WTC11 (cell line): ENCODE data around the gene ZC3H13. TPM values are rescaled to one million over a fixed set of nuclear protein-coding genes. Genes with fewer than 3 reads are reported as not detected.

ENCODE experiments used
- ATAC-seq: fragments of 200-7000 bp; cut with Tn5 transposase; 2 replicates; pipeline ENCODE4 v1.10.0; 2021; ENCODE audit warnings: mild to moderate bottlenecking, moderate library complexity
- CTCF ChIA-PET: fragments of 300-600 bp; sonication (Branson Sonifier 250); formaldehyde crosslinking; loops from one replicate; lab custom pipeline; 2021; ENCODE audit warnings: antibody characterized with exemption; lab: Charles Lee
- POLR2A ChIA-PET: fragments of 350-600 bp; sonication (Branson Sonifier 250); formaldehyde crosslinking; loops from one replicate; lab custom pipeline; 2021; ENCODE audit warnings: antibody characterized with exemption; lab: Charles Lee
- DNase-seq: peaks from one replicate; pipeline ENCODE4 v3.0.0; 2021; ENCODE audit warnings: low spot score
- H3K27ac Mint-ChIP-seq: 2 replicates; pipeline ENCODE4 v1.8.0; 2021; ENCODE audit warnings: mixed read lengths
- H3K27me3 Mint-ChIP-seq: 2 replicates; pipeline ENCODE4 v1.8.0; 2021; ENCODE audit warnings: low read depth, mild to moderate bottlenecking, moderate library complexity, mixed read lengths
- H3K36me3 Mint-ChIP-seq: 2 replicates; pipeline ENCODE4 v1.8.0; 2021; ENCODE audit warnings: mixed read lengths
- H3K4me1 Mint-ChIP-seq: 2 replicates; pipeline ENCODE4 v1.8.0; 2022; ENCODE audit warnings: mixed read lengths
- H3K4me3 Mint-ChIP-seq: 2 replicates; pipeline ENCODE4 v1.8.0; 2021; ENCODE audit warnings: mild to moderate bottlenecking, moderate library complexity, mixed read lengths
- H3K9me3 Mint-ChIP-seq: 2 replicates; pipeline ENCODE4 v1.8.0; 2021; ENCODE audit warnings: mixed read lengths
- AR ChIP-seq: fragments of 250-450 bp; sonication (Bioruptor Pico); IDR thresholded peaks from 2 replicates; pipeline ENCODE4 v1.9.0; 2021; ENCODE audit warnings: mild to moderate bottlenecking
- CREB1 ChIP-seq: sonication (generic); formaldehyde crosslinking; IDR thresholded peaks from 2 replicates; pipeline ENCODE4 v1.8.0; 2023; ENCODE audit warnings: mild to moderate bottlenecking, missing genetic modification reagents
- E2F1 ChIP-seq: sonication (generic); formaldehyde crosslinking; IDR thresholded peaks from 2 replicates; pipeline ENCODE4 v1.8.0; 2022; ENCODE audit warnings: mild to moderate bottlenecking, missing genetic modification reagents
- ESRRA ChIP-seq: sonication (generic); formaldehyde crosslinking; IDR thresholded peaks from 2 replicates; pipeline ENCODE4 v1.8.1; 2022; ENCODE audit warnings: mild to moderate bottlenecking, missing genetic modification reagents, borderline replicate concordance
- GABPB1 ChIP-seq: sonication (generic); formaldehyde crosslinking; IDR thresholded peaks from 2 replicates; pipeline ENCODE4 v1.8.1; 2023; ENCODE audit warnings: mild to moderate bottlenecking, missing genetic modification reagents
- GRHL2 ChIP-seq: fragments of 250-450 bp; sonication (Bioruptor Pico); IDR thresholded peaks from 2 replicates; pipeline ENCODE4 v1.8.0; 2022; ENCODE audit warnings: mild to moderate bottlenecking, moderate library complexity; ENCODE audit not compliant: insufficient replicate concordance, severe bottlenecking
- NR3C1 ChIP-seq: sonication (generic); formaldehyde crosslinking; conservative IDR thresholded peaks from 2 replicates; pipeline ENCODE4 v1.8.1; 2023; ENCODE audit warnings: low read depth, mild to moderate bottlenecking, missing genetic modification reagents
- PRDM15 ChIP-seq: sonication (generic); formaldehyde crosslinking; IDR thresholded peaks from 2 replicates; pipeline ENCODE4 v1.8.0; 2022; ENCODE audit warnings: missing genetic modification reagents
- ZNF232 ChIP-seq: sonication (generic); formaldehyde crosslinking; IDR thresholded peaks from 2 replicates; pipeline ENCODE4 v1.8.0; 2022; ENCODE audit warnings: mild to moderate bottlenecking, missing genetic modification reagents
- total RNA-seq: library from RNA; stranded (reverse); gene quantifications from 3 replicates; pipeline ENCODE4 v1.2.3, GENCODE V29; 2021
- TF ChIP-seq, protein P1 (sequence below): sonication (generic); formaldehyde crosslinking; IDR thresholded peaks from 2 replicates; pipeline ENCODE4 v1.8.0; 2022; ENCODE audit warnings: mild to moderate bottlenecking, missing genetic modification reagents
- TF ChIP-seq, protein P2 (sequence below): sonication (generic); formaldehyde crosslinking; IDR thresholded peaks from 2 replicates; pipeline ENCODE4 v1.8.1; 2023; ENCODE audit warnings: mild to moderate bottlenecking, missing genetic modification reagents
- TF ChIP-seq, protein P3 (sequence below): sonication (generic); formaldehyde crosslinking; IDR thresholded peaks from 2 replicates; pipeline ENCODE4 v1.8.1; 2023; ENCODE audit warnings: mild to moderate bottlenecking, moderate library complexity, missing genetic modification reagents
- TF ChIP-seq, protein P4 (sequence below): sonication (generic); formaldehyde crosslinking; IDR thresholded peaks from 2 replicates; pipeline ENCODE4 v1.8.0; 2022; ENCODE audit warnings: mild to moderate bottlenecking, missing genetic modification reagents
- TF ChIP-seq, protein P5 (sequence below): sonication (generic); formaldehyde crosslinking; IDR thresholded peaks from 2 replicates; pipeline ENCODE4 v1.8.1; 2022; ENCODE audit warnings: low read depth, mild to moderate bottlenecking, moderate library complexity, missing genetic modification reagents, borderline replicate concordance

Gene ZC3H13
- total RNA-seq, 1 experiment from 2014 or later = 49.7 TPM

GRCh38 chr13:45943965-45944364 is 108.6 kb downstream of the ZC3H13 start:
- Mint-ChIP-seq H3K27me3 (no peaks in the 10 kb centered on the region), H3K27ac (no peak overlapping the region), H3K9me3 (no peaks in the 10 kb centered on the region), H3K4me1 (no peaks in the 10 kb centered on the region), H3K4me3 (no peak overlapping the region), H3K36me3 (no peaks in the 10 kb centered on the region)
- POLR2A ChIA-PET = interaction anchor here (0.6 kb wide), 1 partner anchor 158 kb away, joined by 3 read pairs; no protein-coding TSS in a partner anchor
- no peak for ATAC-seq
- TF ChIP-seq, protein P1, sequence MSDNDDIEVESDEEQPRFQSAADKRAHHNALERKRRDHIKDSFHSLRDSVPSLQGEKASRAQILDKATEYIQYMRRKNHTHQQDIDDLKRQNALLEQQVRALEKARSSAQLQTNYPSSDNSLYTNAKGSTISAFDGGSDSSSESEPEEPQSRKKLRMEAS (CRISPR knock-in tag) = no peak
- TF ChIP-seq, protein P2, sequence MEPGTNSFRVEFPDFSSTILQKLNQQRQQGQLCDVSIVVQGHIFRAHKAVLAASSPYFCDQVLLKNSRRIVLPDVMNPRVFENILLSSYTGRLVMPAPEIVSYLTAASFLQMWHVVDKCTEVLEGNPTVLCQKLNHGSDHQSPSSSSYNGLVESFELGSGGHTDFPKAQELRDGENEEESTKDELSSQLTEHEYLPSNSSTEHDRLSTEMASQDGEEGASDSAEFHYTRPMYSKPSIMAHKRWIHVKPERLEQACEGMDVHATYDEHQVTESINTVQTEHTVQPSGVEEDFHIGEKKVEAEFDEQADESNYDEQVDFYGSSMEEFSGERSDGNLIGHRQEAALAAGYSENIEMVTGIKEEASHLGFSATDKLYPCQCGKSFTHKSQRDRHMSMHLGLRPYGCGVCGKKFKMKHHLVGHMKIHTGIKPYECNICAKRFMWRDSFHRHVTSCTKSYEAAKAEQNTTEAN (CRISPR knock-in tag) = no peak
- TF ChIP-seq GABPB1 (CRISPR knock-in tag) = no peak
- no peak for TF ChIP-seq GRHL2 (CRISPR knock-in tag)
- TF ChIP-seq, protein P3, sequence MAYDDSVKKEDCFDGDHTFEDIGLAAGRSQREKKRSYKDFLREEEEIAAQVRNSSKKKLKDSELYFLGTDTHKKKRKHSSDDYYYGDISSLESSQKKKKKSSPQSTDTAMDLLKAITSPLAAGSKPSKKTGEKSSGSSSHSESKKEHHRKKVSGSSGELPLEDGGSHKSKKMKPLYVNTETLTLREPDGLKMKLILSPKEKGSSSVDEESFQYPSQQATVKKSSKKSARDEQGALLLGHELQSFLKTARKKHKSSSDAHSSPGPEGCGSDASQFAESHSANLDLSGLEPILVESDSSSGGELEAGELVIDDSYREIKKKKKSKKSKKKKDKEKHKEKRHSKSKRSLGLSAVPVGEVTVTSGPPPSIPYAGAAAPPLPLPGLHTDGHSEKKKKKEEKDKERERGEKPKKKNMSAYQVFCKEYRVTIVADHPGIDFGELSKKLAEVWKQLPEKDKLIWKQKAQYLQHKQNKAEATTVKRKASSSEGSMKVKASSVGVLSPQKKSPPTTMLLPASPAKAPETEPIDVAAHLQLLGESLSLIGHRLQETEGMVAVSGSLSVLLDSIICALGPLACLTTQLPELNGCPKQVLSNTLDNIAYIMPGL (CRISPR knock-in tag) = no peak
- TF ChIP-seq CREB1 = no peak
- TF ChIP-seq, protein P4, sequence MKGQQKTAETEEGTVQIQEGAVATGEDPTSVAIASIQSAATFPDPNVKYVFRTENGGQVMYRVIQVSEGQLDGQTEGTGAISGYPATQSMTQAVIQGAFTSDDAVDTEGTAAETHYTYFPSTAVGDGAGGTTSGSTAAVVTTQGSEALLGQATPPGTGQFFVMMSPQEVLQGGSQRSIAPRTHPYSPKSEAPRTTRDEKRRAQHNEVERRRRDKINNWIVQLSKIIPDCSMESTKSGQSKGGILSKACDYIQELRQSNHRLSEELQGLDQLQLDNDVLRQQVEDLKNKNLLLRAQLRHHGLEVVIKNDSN (CRISPR knock-in tag) = no peak
- no peak for TF ChIP-seq PRDM15
- TF ChIP-seq ESRRA (CRISPR knock-in tag) = no peak
- TF ChIP-seq, protein P5, sequence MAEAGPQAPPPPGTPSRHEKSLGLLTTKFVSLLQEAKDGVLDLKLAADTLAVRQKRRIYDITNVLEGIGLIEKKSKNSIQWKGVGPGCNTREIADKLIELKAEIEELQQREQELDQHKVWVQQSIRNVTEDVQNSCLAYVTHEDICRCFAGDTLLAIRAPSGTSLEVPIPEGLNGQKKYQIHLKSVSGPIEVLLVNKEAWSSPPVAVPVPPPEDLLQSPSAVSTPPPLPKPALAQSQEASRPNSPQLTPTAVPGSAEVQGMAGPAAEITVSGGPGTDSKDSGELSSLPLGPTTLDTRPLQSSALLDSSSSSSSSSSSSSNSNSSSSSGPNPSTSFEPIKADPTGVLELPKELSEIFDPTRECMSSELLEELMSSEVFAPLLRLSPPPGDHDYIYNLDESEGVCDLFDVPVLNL = no peak
- TF ChIP-seq E2F1 = no peak
- no peak for TF ChIP-seq AR (CRISPR knock-in tag)
- no peak for TF ChIP-seq ZNF232
- no peak for TF ChIP-seq NR3C1 (CRISPR knock-in tag)
- no peak for DNase-seq
- CTCF ChIA-PET = interaction anchor here (1.2 kb wide), 1 partner anchor 9 kb away, joined by 5 read pairs; no protein-coding TSS in a partner anchor
